GM23248 (cell line): ENCODE results near the gene ST6GAL1. TPM values are rescaled to one million over a fixed set of nuclear protein-coding genes. Genes with fewer than 3 reads are reported as not detected.

Source experiments
- DNase-seq: peaks from one replicate; pipeline ENCODE4 v3.0.0-alpha.2; 2015
- H2AFZ ChIP-seq: fragments of 200-600 bp; sonication (generic); 2 replicates; pipeline ENCODE4 v1.6.1; 2016; ENCODE audit warnings: antibody characterized with exemption
- H3F3A ChIP-seq: fragments of 200-600 bp; sonication (generic); 2 replicates; pipeline ENCODE4 v1.6.1; 2016; ENCODE audit warnings: mild to moderate bottlenecking, antibody characterized with exemption, mixed run types; ENCODE audit not compliant: insufficient read depth
- H3K27ac ChIP-seq: fragments of 200-600 bp; sonication (generic); 2 replicates; pipeline ENCODE4 v1.5.1; 2016; ENCODE audit warnings: mild to moderate bottlenecking
- H3K27me3 ChIP-seq: fragments of 200-600 bp; sonication (generic); replicated peaks from 2 replicates; pipeline ENCODE4 v1.6.1; 2016; ENCODE audit warnings: mild to moderate bottlenecking; ENCODE audit not compliant: insufficient read depth
- H3K36me3 ChIP-seq: fragments of 200-600 bp; sonication (generic); 2 replicates; pipeline ENCODE4 v1.6.1; 2016; ENCODE audit warnings: low read depth, mild to moderate bottlenecking
- H3K4me1 ChIP-seq: fragments of 200-600 bp; sonication (generic); 2 replicates; pipeline ENCODE4 v1.6.1; 2016; ENCODE audit warnings: mild to moderate bottlenecking; ENCODE audit not compliant: insufficient read depth
- H3K4me2 ChIP-seq: fragments of 200-600 bp; sonication (generic); one replicate; pipeline ENCODE4 v1.6.1; 2016; ENCODE audit warnings: mild to moderate bottlenecking; ENCODE audit not compliant: unreplicated experiment
- H3K4me3 ChIP-seq: fragments of 200-600 bp; sonication (generic); 2 replicates; pipeline ENCODE4 v1.5.1; 2016; ENCODE audit warnings: mild to moderate bottlenecking
- H3K79me2 ChIP-seq: fragments of 200-600 bp; sonication (generic); 2 replicates; pipeline ENCODE4 v1.6.1; 2016; ENCODE audit warnings: mild to moderate bottlenecking; ENCODE audit not compliant: insufficient read depth
- H3K9ac ChIP-seq: fragments of 200-600 bp; sonication (generic); 2 replicates; pipeline ENCODE4 v1.6.1; 2016; ENCODE audit warnings: mild to moderate bottlenecking
- H3K9me2 ChIP-seq: fragments of 200-600 bp; sonication (generic); 2 replicates; pipeline ENCODE4 v1.6.1; 2016; ENCODE audit warnings: mixed run types, mild to moderate bottlenecking, moderate library complexity; ENCODE audit not compliant: insufficient read depth
- H3K9me3 ChIP-seq: fragments of 200-600 bp; sonication (generic); one replicate; pipeline ENCODE4 v1.6.1; 2017; ENCODE audit warnings: low read depth
- H4K20me1 ChIP-seq: fragments of 200-600 bp; sonication (generic); 2 replicates; pipeline ENCODE4 v1.6.0; 2016; ENCODE audit not compliant: insufficient read depth
- EZH2 ChIP-seq: fragments of 200-600 bp; sonication (generic); IDR thresholded peaks from 2 replicates; pipeline ENCODE4 v1.6.1; 2018; ENCODE audit warnings: antibody characterized with exemption, mild to moderate bottlenecking; ENCODE audit not compliant: insufficient read depth, poor library complexity, severe bottlenecking
- EZH2phosphoT487 ChIP-seq: fragments of 200-600 bp; sonication (generic); IDR thresholded peaks from 2 replicates; pipeline ENCODE4 v1.6.1; 2018; ENCODE audit warnings: antibody characterized with exemption, moderate library complexity, mild to moderate bottlenecking, low read depth; ENCODE audit not compliant: insufficient read depth
- WGBS, 2 experiments: methylation state at CpG; one replicate each; pipeline ENCODE4 v1.1.6; 2015 to 2017; ENCODE audit warnings: low lambda C conversion rate in 2 of 2, low coverage in 1 of 2; ENCODE audit errors: missing lambda C conversion rate in 2 of 2; 5-methylcytosine and 5-hydroxymethylcytosine counted together
- in situ Hi-C: fragments of 300-500 bp; cut with MboI; formaldehyde crosslinking; loops from 2 replicates; pipeline ENCODE4 v1.15.0; 2020
- polyA plus RNA-seq: library from polyadenylated mRNA; unstranded; fragments of >200 nt; fragmentation: Nextera tagmentation; extraction: Ambion mirVana; gene quantifications from 2 replicates; pipeline ENCODE4 v1.2.1, GENCODE V29; 2016
- total RNA-seq: library from RNA; depleted of rRNA; stranded (reverse); fragments of >200 nt; shearing (Covaris generic); gene quantifications from 2 replicates; pipeline ENCODE4 v1.2.3, GENCODE V29; 2014

Gene ST6GAL1
- total and polyA plus RNA-seq, 2 experiments from 2014 or later, result 0.20 TPM; not detected in 1

GRCh38 chr3:187084126-187084525 lies 153.8 kb downstream of the ST6GAL1 start:
- 25 to 39% methylated on average over 5 of the region's 5 CpGs for WGBS, 2 experiments
- no peak overlapping the region for H3K4me2 ChIP-seq

GRCh38 chr3:187084580-187084979 lies 154.3 kb downstream of the ST6GAL1 start:
- no peak overlapping the region for H3K27ac ChIP-seq
- no peaks in the 10 kb centered on the region for H3K36me3 ChIP-seq
- in situ Hi-C loops, result no loop called here
- no peaks in the 10 kb centered on the region for H4K20me1 ChIP-seq
- H3K9ac ChIP-seq, result no peak overlapping the region
- H3K9me3 ChIP-seq, result no peaks in the 10 kb centered on the region
- no peak overlapping the region for H2AFZ ChIP-seq
- WGBS, 2 experiments, result 8 to 17% methylated on average over 2 of the region's 2 CpGs
- no peaks in the 10 kb centered on the region for H3K27me3 ChIP-seq
- no peak overlapping the region for H3K4me2 ChIP-seq
- no peaks in the 10 kb centered on the region for H3F3A ChIP-seq
- no peaks in the 10 kb centered on the region; the same call in 1 of the 2 replicates for H3K4me1 ChIP-seq
- DNase-seq, result no peak
- TF ChIP-seq EZH2phosphoT487 (no peak), EZH2 (no peak)
- no peaks in the 10 kb centered on the region for H3K79me2 ChIP-seq
- H3K4me3 ChIP-seq, result no peak overlapping the region
- H3K9me2 ChIP-seq, result no peaks in the 10 kb centered on the region

More at GRCh38 chr3:187084126-187084525, 153.8 kb downstream of the ST6GAL1 start:
- Histone ChIP-seq H3K9me3 (no peaks in the 10 kb centered on the region), H3K4me1 (no peaks in the 10 kb centered on the region; the same call in 1 of the 2 replicates), H3K27me3 (no peaks in the 10 kb centered on the region), H3K36me3 (no peaks in the 10 kb centered on the region), H3K27ac (no peak overlapping the region), H3K79me2 (no peaks in the 10 kb centered on the region), H3K9me2 (no peaks in the 10 kb centered on the region), H4K20me1 (no peaks in the 10 kb centered on the region), H3K9ac (no peak overlapping the region), H3F3A (no peaks in the 10 kb centered on the region), H3K4me3 (no peak overlapping the region), H2AFZ (no peak overlapping the region)
- in situ Hi-C loops, result no loop called here
- no peak for DNase-seq
- TF ChIP-seq EZH2phosphoT487 (no peak), EZH2 (no peak)

- no peak overlapping the region for H3K4me2 ChIP-seq
- no peaks in the 10 kb centered on the region for H3K36me3 ChIP-seq
- H3K27ac ChIP-seq, result no peak overlapping the region
- TF ChIP-seq EZH2 (no peak), EZH2phosphoT487 (no peak)
- no peaks in the 10 kb centered on the region; the same call in 1 of the 2 replicates for H3K4me1 ChIP-seq
- H3K9ac ChIP-seq, result no peak overlapping the region
- no peaks in the 10 kb centered on the region for H4K20me1 ChIP-seq
- no peaks in the 10 kb centered on the region for H3K27me3 ChIP-seq
- no peaks in the 10 kb centered on the region for H3K9me3 ChIP-seq
- no peak overlapping the region for H2AFZ ChIP-seq
- H3K79me2 ChIP-seq, result no peaks in the 10 kb centered on the region
- H3F3A ChIP-seq, result no peaks in the 10 kb centered on the region
- in situ Hi-C loops, result no loop called here
- no peak overlapping the region for H3K4me3 ChIP-seq
- WGBS, 2 experiments, result 55 to 57% methylated on average over 5 of the region's 5 CpGs
- DNase-seq, result no peak
- no peaks in the 10 kb centered on the region for H3K9me2 ChIP-seq
Observed at GRCh38 chr3:187085021-187085666, 154.8 kb downstream of the ST6GAL1 start.

- DNase-seq, result no peak
- Histone ChIP-seq H3K4me1 (no peaks in the 10 kb centered on the region; the same call in 1 of the 2 replicates), H3K79me2 (no peaks in the 10 kb centered on the region), H3K9me3 (no peaks in the 10 kb centered on the region), H3K27ac (no peak overlapping the region), H3K9me2 (no peaks in the 10 kb centered on the region), H3K4me2 (no peak overlapping the region), H3K27me3 (no peaks in the 10 kb centered on the region), H3K9ac (no peak overlapping the region), H3K4me3 (no peak overlapping the region), H3K36me3 (no peaks in the 10 kb centered on the region), H2AFZ (no peak overlapping the region), H3F3A (no peaks in the 10 kb centered on the region), H4K20me1 (no peaks in the 10 kb centered on the region)
- in situ Hi-C loops, result no loop called here
- WGBS, 2 experiments, result 46 to 48% methylated on average over 1 of the region's 1 CpG
- TF ChIP-seq EZH2, result no peak
Observed at GRCh38 chr3:187085933-187086332, 155.6 kb downstream of the ST6GAL1 start.

- in situ Hi-C loops, result no loop called here
- Histone ChIP-seq H3K27ac (no peak overlapping the region), H3K9me3 (no peaks in the 10 kb centered on the region), H3K79me2 (no peaks in the 10 kb centered on the region), H3K27me3 (no peaks in the 10 kb centered on the region), H3K36me3 (no peaks in the 10 kb centered on the region), H3K4me2 (no peak overlapping the region), H4K20me1 (no peaks in the 10 kb centered on the region), H3F3A (no peaks in the 10 kb centered on the region), H3K9ac (no peak overlapping the region), H3K4me1 (no peaks in the 10 kb centered on the region; the same call in 1 of the 2 replicates), H3K4me3 (no peak overlapping the region), H3K9me2 (no peaks in the 10 kb centered on the region), H2AFZ (no peak overlapping the region)
- 85 to 86% methylated on average over 3 of the region's 3 CpGs for WGBS, 2 experiments
- TF ChIP-seq EZH2 (no peak), EZH2phosphoT487 (no peak)
- no peak for DNase-seq
Observed at GRCh38 chr3:187086831-187087230, 156.5 kb downstream of the ST6GAL1 start.
